ENCODE measurements around the gene RLBP1.

Gene RLBP1

GRCh38 chr15:89196994-89197393, 24.4 kb downstream of the RLBP1 start:
- no peak for TF ChIP-seq CTCF (IDR thresholded peaks at IDR 0.05; ENCODE audit: low read depth, low read length)
- DNase-seq (ENCODE audit: extremely low read depth, low read depth), result no peak

- DNase-seq (ENCODE audit: extremely low read depth, low read depth), result no peak
- TF ChIP-seq CTCF (IDR thresholded peaks at IDR 0.05; ENCODE audit: low read depth, low read length), result no peak
These were observed 25.1 kb downstream of the RLBP1 start for GRCh38 chr15:89196241-89196640.

- peak; percentile 38 for DNase-seq (ENCODE audit: extremely low read depth, low read depth)
- TF ChIP-seq CTCF (IDR thresholded peaks at IDR 0.05; ENCODE audit: low read depth, low read length), result no peak
These were observed 25.5 kb downstream of the RLBP1 start for GRCh38 chr15:89195836-89196235.

GRCh38 chr15:89194608-89195007, 26.8 kb downstream of the RLBP1 start:
- no peak for TF ChIP-seq CTCF (IDR thresholded peaks at IDR 0.05; ENCODE audit: low read depth, low read length)
- no peak for DNase-seq (ENCODE audit: extremely low read depth, low read depth)

- DNase-seq (ENCODE audit: extremely low read depth, low read depth), result no peak
- TF ChIP-seq CTCF (IDR thresholded peaks at IDR 0.05; ENCODE audit: low read depth, low read length), result no peak
These were observed 28.6 kb downstream of the RLBP1 start for GRCh38 chr15:89192766-89193165.

- no peak for DNase-seq (ENCODE audit: extremely low read depth, low read depth)
- TF ChIP-seq CTCF (IDR thresholded peaks at IDR 0.05; ENCODE audit: low read depth, low read length), result no peak
These were observed 29.2 kb downstream of the RLBP1 start for GRCh38 chr15:89192136-89192535.

GRCh38 chr15:89187986-89188514, 33.3 kb downstream of the RLBP1 start:
- DNase-seq (ENCODE audit: extremely low read depth, low read depth), result no peak
- no peak for TF ChIP-seq CTCF (IDR thresholded peaks at IDR 0.05; ENCODE audit: low read depth, low read length)
